ENCODE results near the gene LRPAP1. TPM values are rescaled to one million over a fixed set of nuclear protein-coding genes. Genes with fewer than 3 reads are reported as not detected.
"Not testable (repeated sequence)": the region's sequence is repeated elsewhere in the genome, so short reads cannot be mapped to it uniquely, and the experiment has no call there.

LRPAP1 gene
- total RNA-seq, 1 donor from 2014 or later = 147 TPM

GRCh38 chr4:3513807-3514206 lies 18.4 kb downstream of the LRPAP1 start:
- Histone ChIP-seq H3K27me3 (ENCODE audit: control insufficient read depth, insufficient read depth, low read length) (no peaks in the 10 kb centered on the region), H3K4me3 (ENCODE audit: low read depth, low read length) (no peak overlapping the region), H3K36me3 (ENCODE audit: control insufficient read depth, insufficient read depth, low read length) (peaks cover 2% of the 10 kb centered on the region)
- DNase-seq (ENCODE audit: low read depth) = no peak
- TF ChIP-seq CTCF (IDR thresholded peaks at IDR 0.05; ENCODE audit: insufficient read depth, low read length, poor library complexity, severe bottlenecking) = no peak

- DNase-seq (ENCODE audit: low read depth) = no peak
- Histone ChIP-seq H3K4me3 (ENCODE audit: low read depth, low read length) (no peak overlapping the region), H3K27me3 (ENCODE audit: control insufficient read depth, insufficient read depth, low read length) (no peaks in the 10 kb centered on the region), H3K36me3 (ENCODE audit: control insufficient read depth, insufficient read depth, low read length) (peaks cover under 1% of the 10 kb centered on the region)
- no peak for TF ChIP-seq CTCF (IDR thresholded peaks at IDR 0.05; ENCODE audit: insufficient read depth, low read length, poor library complexity, severe bottlenecking)
Measured at GRCh38 chr4:3512719-3513118, 19.5 kb downstream of the LRPAP1 start.

- DNase-seq (ENCODE audit: low read depth) = no peak
- no peaks in the 10 kb centered on the region for H3K36me3 ChIP-seq (ENCODE audit: control insufficient read depth, insufficient read depth, low read length)
- no peaks in the 10 kb centered on the region for H3K27me3 ChIP-seq (ENCODE audit: control insufficient read depth, insufficient read depth, low read length)
- no peak for TF ChIP-seq CTCF (IDR thresholded peaks at IDR 0.05; ENCODE audit: insufficient read depth, low read length, poor library complexity, severe bottlenecking)
- no peak overlapping the region for H3K4me3 ChIP-seq (ENCODE audit: low read depth, low read length)
Measured at GRCh38 chr4:3512279-3512678, 19.9 kb downstream of the LRPAP1 start.

GRCh38 chr4:3511601-3512000 lies 20.6 kb downstream of the LRPAP1 start:
- DNase-seq (ENCODE audit: low read depth); H3K36me3 ChIP-seq (ENCODE audit: control insufficient read depth, insufficient read depth, low read length); H3K27me3 ChIP-seq (ENCODE audit: control insufficient read depth, insufficient read depth, low read length); H3K4me3 ChIP-seq (ENCODE audit: low read depth, low read length): not testable (repeated sequence)

GRCh38 chr4:3511187-3511586 lies 21.0 kb downstream of the LRPAP1 start:
- no peak for DNase-seq (ENCODE audit: low read depth)
- no peak for TF ChIP-seq CTCF (IDR thresholded peaks at IDR 0.05; ENCODE audit: insufficient read depth, low read length, poor library complexity, severe bottlenecking)
- no peaks in the 10 kb centered on the region for H3K36me3 ChIP-seq (ENCODE audit: control insufficient read depth, insufficient read depth, low read length)
- H3K4me3 ChIP-seq (ENCODE audit: low read depth, low read length) = no peak overlapping the region
- no peaks in the 10 kb centered on the region for H3K27me3 ChIP-seq (ENCODE audit: control insufficient read depth, insufficient read depth, low read length)

- no peak for DNase-seq (ENCODE audit: low read depth)
- Histone ChIP-seq H3K36me3 (ENCODE audit: control insufficient read depth, insufficient read depth, low read length) (no peaks in the 10 kb centered on the region), H3K4me3 (ENCODE audit: low read depth, low read length) (no peak overlapping the region), H3K27me3 (ENCODE audit: control insufficient read depth, insufficient read depth, low read length) (no peaks in the 10 kb centered on the region)
- no peak for TF ChIP-seq CTCF (IDR thresholded peaks at IDR 0.05; ENCODE audit: insufficient read depth, low read length, poor library complexity, severe bottlenecking)
Measured at GRCh38 chr4:3510481-3510880, 21.7 kb downstream of the LRPAP1 start.
